ENCODE measurements around the gene SERTAD3. TPM values are rescaled to one million over a fixed set of nuclear protein-coding genes. Genes with fewer than 3 reads are reported as not detected.
"Not testable (repeated sequence)": the region's sequence is repeated elsewhere in the genome, so short reads cannot be mapped to it uniquely, and the experiment has no call there.

The SERTAD3 gene
- total RNA-seq, 4 donors from 2014 or later, result 15.6 to 23.4 (median 19.9) TPM

- H3K4me3 ChIP-seq, result peak overlapping the region; percentile 59 to 94 (median 78)
- no peaks in the 10 kb centered on the region for H3K27me3 ChIP-seq
- H3K4me1 ChIP-seq, result peaks cover 0 to 40% (median 29%) of the 10 kb centered on the region in 4 donors
- no peaks in the 10 kb centered on the region for H3K36me3 ChIP-seq
- 26 to 29% methylated on average over 11 of the region's 11 CpGs for WGBS, 2 donors
- no peaks in the 10 kb centered on the region for H3K9me3 ChIP-seq
- peak overlapping the region; percentile 92 to 99 (median 96) for H3K27ac ChIP-seq
- TF ChIP-seq POLR2A (IDR thresholded peaks at IDR 0.05) (no peak), CTCF (IDR thresholded peaks at IDR 0.05) (peak; percentile 77 to 89 (median 84)), EP300 (IDR thresholded peaks at IDR 0.05) (peak in 1 of 2 donors; percentile 48)
- peak; percentile 87 to 95 for DNase-seq (ENCODE audit: low spot score in 2 of 2)
These were observed 20.2 kb upstream of the SERTAD3 start for GRCh38 chr19:40464059-40465024.

GRCh38 chr19:40463587-40464037 lies 19.5 kb upstream of the SERTAD3 start:
- Histone ChIP-seq H3K4me1 (peaks cover 0 to 40% (median 29%) of the 10 kb centered on the region in 4 donors), H3K4me3 (peak overlapping the region in 1 of 4 donors; percentile 85), H3K27ac (peak overlapping the region in 3 of 4 donors; percentile 92 to 99 (median 98))
- DNase-seq (ENCODE audit: low spot score in 2 of 2); H3K36me3 ChIP-seq; H3K9me3 ChIP-seq; H3K27me3 ChIP-seq: not testable (repeated sequence)
- WGBS, 2 donors, result 64 to 73% methylated on average over 12 of the region's 12 CpGs

DNA sequence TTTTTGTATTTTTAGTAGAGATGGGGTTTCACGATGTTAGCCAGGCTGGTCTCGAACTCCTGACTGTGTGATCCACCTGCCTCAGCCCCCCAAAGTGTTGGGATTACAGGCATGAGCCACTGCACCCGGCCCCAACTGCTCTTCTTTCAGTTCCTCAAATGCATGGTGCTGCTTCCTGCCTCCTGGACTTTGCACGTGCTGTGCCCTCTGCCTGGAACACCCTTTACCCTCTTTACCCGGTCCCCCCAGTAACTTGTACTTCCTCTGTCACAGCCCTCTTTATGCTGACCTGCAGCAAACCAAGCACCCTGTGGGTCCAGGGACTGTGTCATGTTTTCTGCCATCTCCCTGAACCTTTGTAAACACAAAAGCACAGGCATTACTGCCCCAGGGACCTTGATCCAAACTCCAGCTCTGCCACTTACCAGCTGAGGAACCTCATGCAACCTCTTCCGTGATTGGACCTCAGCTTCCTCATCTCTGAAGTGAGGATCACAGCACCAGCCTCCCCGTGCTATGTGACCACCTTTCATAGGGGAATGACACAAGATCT lies 17.6 kb upstream of the SERTAD3 start:
- H3K27me3 ChIP-seq, result no peaks in the 10 kb centered on the region
- peak overlapping the region in 1 of 4 donors; percentile 36 for H3K27ac ChIP-seq
- H3K36me3 ChIP-seq, result peaks cover 0 to 18% (median 0%) of the 10 kb centered on the region in 3 donors
- WGBS, 2 donors, result 68 to 72% methylated on average over 7 of the region's 7 CpGs
- TF ChIP-seq CTCF (IDR thresholded peaks at IDR 0.05), result no peak
- TF ChIP-seq EP300 (IDR thresholded peaks at IDR 0.05), result peak in 1 of 2 donors; percentile 43
- no peak for TF ChIP-seq POLR2A (IDR thresholded peaks at IDR 0.05)
- H3K4me1 ChIP-seq, result peaks cover 0 to 32% (median 23%) of the 10 kb centered on the region in 4 donors
- no peaks in the 10 kb centered on the region for H3K9me3 ChIP-seq
- DNase-seq (ENCODE audit: low spot score in 2 of 2), result no peak
- no peak overlapping the region for H3K4me3 ChIP-seq

DNA sequence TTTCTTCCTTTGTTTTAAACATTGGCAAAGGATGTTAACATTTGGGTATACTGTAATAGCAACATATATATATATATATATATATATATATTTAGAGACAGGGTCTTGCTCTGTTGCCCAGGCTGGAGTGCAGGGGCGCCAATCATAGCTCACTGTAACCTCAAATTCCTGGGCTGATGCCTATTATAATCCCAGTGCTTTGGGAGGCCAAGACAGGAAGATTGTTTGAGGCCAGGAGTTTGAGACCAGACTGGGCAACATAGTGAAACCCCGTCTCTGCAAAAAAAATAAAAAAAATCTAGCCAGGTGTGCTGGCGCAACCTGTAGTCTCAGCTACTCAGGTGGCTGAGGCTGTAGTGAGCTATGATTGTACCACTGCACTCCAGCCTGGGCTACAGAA lies 16.1 kb upstream of the SERTAD3 start:
- peaks cover 0 to 31% (median 0%) of the 10 kb centered on the region in 3 donors for H3K36me3 ChIP-seq
- no peak overlapping the region for H3K27ac ChIP-seq
- no peak overlapping the region for H3K4me3 ChIP-seq
- no peaks in the 10 kb centered on the region for H3K27me3 ChIP-seq
- H3K9me3 ChIP-seq, result no peaks in the 10 kb centered on the region
- WGBS, 2 donors, result 89 to 92% methylated on average over 3 of the region's 3 CpGs
- DNase-seq (ENCODE audit: low spot score in 2 of 2), result no peak
- TF ChIP-seq CTCF (IDR thresholded peaks at IDR 0.05) (no peak), POLR2A (IDR thresholded peaks at IDR 0.05) (no peak), EP300 (IDR thresholded peaks at IDR 0.05) (no peak)
- H3K4me1 ChIP-seq, result peaks cover 0 to 27% (median 15%) of the 10 kb centered on the region in 4 donors

GRCh38 chr19:40458597-40458974 lies 14.5 kb upstream of the SERTAD3 start:
- Histone ChIP-seq H3K36me3 (peaks cover 0 to 46% (median 0%) of the 10 kb centered on the region in 3 donors), H3K27ac (no peak overlapping the region), H3K4me3 (no peak overlapping the region), H3K9me3 (no peaks in the 10 kb centered on the region), H3K27me3 (no peaks in the 10 kb centered on the region), H3K4me1 (peaks cover 0 to 13% (median 3%) of the 10 kb centered on the region in 4 donors)
- WGBS, 2 donors, result 91 to 100% methylated on average over 3 of the region's 3 CpGs
- DNase-seq (ENCODE audit: low spot score in 2 of 2), result no peak
- TF ChIP-seq POLR2A (IDR thresholded peaks at IDR 0.05) (no peak), EP300 (IDR thresholded peaks at IDR 0.05) (no peak), CTCF (IDR thresholded peaks at IDR 0.05) (no peak)
